ENCODE measurements around the gene FMOD.

DNA sequence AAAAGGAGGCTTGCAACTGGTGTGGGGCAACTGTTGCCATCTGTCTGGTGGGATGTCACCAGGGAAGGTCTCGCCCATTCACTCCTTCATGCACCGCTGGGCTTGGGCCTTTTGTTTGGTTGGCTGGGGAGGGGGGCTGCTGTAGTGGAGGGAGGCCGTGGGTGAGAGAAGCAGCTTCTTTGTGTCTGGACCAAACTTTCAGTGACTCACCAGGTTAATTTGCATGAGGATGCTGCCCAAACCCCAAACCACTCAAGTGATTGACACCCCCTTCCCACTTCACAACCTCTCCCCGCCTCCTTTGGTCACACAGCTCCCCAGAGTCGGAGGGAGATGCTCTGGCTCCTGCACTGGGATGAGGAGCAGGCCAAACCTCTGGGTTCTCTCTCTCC, 25.9 kb downstream of the FMOD start:
- TF ChIP-seq CTCF (conservative IDR thresholded peaks at IDR 0.05; ENCODE audit: low read length) (no peak), EZH2phosphoT487 (IDR thresholded peaks at IDR 0.05; ENCODE audit: borderline replicate concordance, low read depth, low read length) (no peak)

Data from OCI-LY7 (cell line).